Muscle layer of colon (tissue), 2 donors: ENCODE measurements around the gene CSNK1G2.

Source experiments
- H3K27ac ChIP-seq: one replicate; pipeline ENCODE4 v1.7.0; 2013; ENCODE audit warnings: low read depth, mild to moderate bottlenecking, low read length, moderate library complexity
- H3K27me3 ChIP-seq, 2 donors: one replicate each; pipeline ENCODE4 v1.7.0; 2013; ENCODE audit warnings: low read length in 2 of 2, mild to moderate bottlenecking in 2 of 2; ENCODE audit not compliant: insufficient read depth in 2 of 2, control insufficient read depth in 1 of 2
- H3K36me3 ChIP-seq: one replicate; pipeline ENCODE4 v1.7.0; 2013; ENCODE audit warnings: mild to moderate bottlenecking, low read length; ENCODE audit not compliant: insufficient read depth
- H3K4me1 ChIP-seq: one replicate; pipeline ENCODE4 v1.7.0; 2013; ENCODE audit warnings: mild to moderate bottlenecking, low read length; ENCODE audit not compliant: insufficient read depth
- H3K4me3 ChIP-seq, 2 donors: one replicate each; pipeline ENCODE4 v1.7.0; 2013; ENCODE audit warnings: low read length in 2 of 2, low read depth in 1 of 2, mild to moderate bottlenecking in 1 of 2, moderate library complexity in 1 of 2
- H3K9ac ChIP-seq: one replicate; pipeline ENCODE4 v1.7.0; 2013; ENCODE audit warnings: low read length
- H3K9me3 ChIP-seq: one replicate; pipeline ENCODE4 v1.7.0; 2013; ENCODE audit warnings: mild to moderate bottlenecking, low read length
- donor health status: abdominal sarcoma.
- donor health status: Adenocarcinoma of cecum.

The CSNK1G2 gene

DNA sequence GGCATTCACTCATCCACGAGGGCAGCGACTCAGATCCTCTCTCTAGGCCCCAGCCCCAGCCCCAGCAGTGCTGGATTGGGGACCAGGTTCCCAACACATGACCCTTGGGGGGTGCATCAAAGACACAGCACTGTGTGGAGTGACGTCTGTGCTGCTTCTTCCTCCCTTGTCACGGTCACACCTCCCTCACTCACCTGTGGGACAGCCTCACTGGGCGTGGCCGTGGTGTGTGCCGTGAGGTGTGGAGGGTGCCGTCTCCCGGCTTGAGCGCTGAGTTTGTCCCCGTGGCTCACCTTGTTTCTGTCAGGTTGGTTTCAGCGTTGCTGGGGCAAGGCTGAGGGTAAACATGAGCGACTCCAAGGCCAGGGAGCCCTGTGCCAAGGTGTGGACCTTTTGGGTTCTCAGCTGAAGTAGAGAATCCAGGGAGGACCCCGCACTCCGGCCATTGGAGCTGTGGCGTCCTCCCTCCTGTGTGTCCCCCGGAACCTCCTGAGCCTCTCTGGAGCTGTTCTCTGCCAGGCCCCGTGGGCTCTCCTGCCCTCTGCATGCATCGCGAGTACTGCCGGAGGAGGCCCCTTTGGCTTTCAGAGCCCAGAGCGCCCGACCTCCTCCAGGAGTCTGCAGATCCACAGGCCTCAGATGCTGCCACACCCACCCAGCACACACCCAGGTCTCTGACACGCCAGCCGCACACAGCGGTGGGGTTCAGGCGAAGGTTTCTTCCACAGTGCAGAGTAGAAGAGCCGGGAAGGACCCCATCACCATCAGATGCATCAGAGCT, 33.6 kb downstream of the CSNK1G2 start:
- Histone ChIP-seq H3K27me3 (no peaks in the 10 kb centered on the region), H3K4me3 (no peak overlapping the region), H3K9me3 (no peaks in the 10 kb centered on the region), H3K27ac (no peak overlapping the region), H3K9ac (no peak overlapping the region), H3K4me1 (no peaks in the 10 kb centered on the region), H3K36me3 (no peaks in the 10 kb centered on the region)

- Histone ChIP-seq H3K9me3 (no peaks in the 10 kb centered on the region), H3K4me3 (no peak overlapping the region), H3K9ac (no peak overlapping the region), H3K27ac (no peak overlapping the region), H3K36me3 (no peaks in the 10 kb centered on the region), H3K27me3 (no peaks in the 10 kb centered on the region), H3K4me1 (no peaks in the 10 kb centered on the region)
Measured at GRCh38 chr19:1975162-1975480, 34.1 kb downstream of the CSNK1G2 start.

- peaks cover 6% of the 10 kb centered on the region for H3K36me3 ChIP-seq
- no peak overlapping the region for H3K9ac ChIP-seq
Measured at GRCh38 chr19:1977120-1977519, 36.1 kb downstream of the CSNK1G2 start.

DNA sequence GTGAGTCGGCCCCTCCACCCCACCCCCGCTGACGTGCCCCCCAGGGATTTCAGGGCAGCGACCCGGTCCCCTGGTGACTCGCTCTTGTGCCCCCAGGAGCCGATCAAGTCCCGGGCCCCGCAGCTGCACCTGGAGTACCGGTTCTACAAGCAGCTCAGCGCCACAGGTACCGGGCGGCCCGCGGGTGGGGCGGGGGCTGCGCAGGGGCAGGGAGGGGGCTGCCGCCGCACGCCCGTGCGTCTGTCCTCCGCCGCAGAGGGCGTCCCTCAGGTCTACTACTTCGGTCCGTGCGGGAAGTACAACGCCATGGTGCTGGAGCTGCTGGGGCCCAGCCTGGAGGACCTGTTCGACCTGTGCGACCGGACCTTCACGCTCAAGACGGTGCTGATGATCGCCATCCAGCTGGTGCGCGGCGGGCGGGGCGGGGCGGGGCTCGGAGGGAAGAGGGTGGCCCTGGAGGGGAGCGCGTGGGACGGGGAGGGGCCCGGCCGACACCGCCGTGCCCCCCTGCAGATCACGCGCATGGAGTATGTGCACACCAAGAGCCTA, 37.4 kb downstream of the CSNK1G2 start:
- Histone ChIP-seq H3K9me3 (no peaks in the 10 kb centered on the region), H3K9ac (no peak overlapping the region), H3K36me3 (peaks cover 6% of the 10 kb centered on the region), H3K27ac (no peak overlapping the region), H3K4me1 (no peaks in the 10 kb centered on the region), H3K4me3 (no peak overlapping the region), H3K27me3 (no peaks in the 10 kb centered on the region)

More at GRCh38 chr19:1977120-1977519, 36.1 kb downstream of the CSNK1G2 start:
- H3K27ac ChIP-seq: no peak overlapping the region
- H3K4me1 ChIP-seq: no peaks in the 10 kb centered on the region
- no peaks in the 10 kb centered on the region for H3K27me3 ChIP-seq
- no peaks in the 10 kb centered on the region for H3K9me3 ChIP-seq
- no peak overlapping the region for H3K4me3 ChIP-seq

DNA sequence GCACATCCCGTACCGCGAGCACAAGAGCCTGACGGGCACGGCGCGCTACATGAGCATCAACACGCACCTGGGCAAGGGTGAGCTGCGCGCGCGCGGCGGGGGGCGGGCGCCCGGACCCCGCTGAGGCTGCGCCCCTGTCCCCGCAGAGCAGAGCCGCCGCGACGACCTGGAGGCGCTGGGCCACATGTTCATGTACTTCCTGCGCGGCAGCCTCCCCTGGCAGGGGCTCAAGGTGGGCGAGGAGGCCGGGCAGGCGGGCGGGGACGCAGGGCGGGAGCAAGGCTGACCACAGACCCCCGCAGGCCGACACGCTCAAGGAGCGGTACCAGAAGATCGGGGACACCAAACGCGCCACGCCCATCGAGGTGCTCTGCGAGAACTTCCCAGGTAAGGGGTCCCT, 38.0 kb downstream of the CSNK1G2 start:
- H3K4me3 ChIP-seq: no peak overlapping the region
- no peak overlapping the region for H3K9ac ChIP-seq
- no peaks in the 10 kb centered on the region for H3K4me1 ChIP-seq
- no peaks in the 10 kb centered on the region for H3K27me3 ChIP-seq
- no peak overlapping the region for H3K27ac ChIP-seq
- peaks cover 7% of the 10 kb centered on the region for H3K36me3 ChIP-seq
- no peaks in the 10 kb centered on the region for H3K9me3 ChIP-seq

DNA sequence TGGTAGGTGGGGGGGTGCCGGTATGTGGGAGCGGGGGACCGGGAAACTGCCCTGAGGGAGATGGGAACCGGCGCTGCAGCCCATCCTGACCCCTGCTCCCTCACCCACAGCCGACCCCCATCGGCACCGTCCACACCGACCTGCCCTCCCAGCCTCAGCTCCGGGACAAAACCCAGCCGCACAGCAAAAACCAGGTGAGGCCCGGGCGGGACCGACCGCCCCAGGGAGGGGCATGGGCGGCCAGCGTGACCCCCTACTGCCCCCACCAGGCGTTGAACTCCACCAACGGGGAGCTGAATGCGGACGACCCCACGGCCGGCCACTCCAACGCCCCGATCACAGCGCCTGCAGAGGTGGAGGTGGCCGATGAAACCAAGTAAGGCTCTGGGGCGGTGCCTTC, 38.7 kb downstream of the CSNK1G2 start:
- Histone ChIP-seq H3K9me3 (no peaks in the 10 kb centered on the region), H3K27me3 (no peaks in the 10 kb centered on the region), H3K36me3 (peaks cover 10% of the 10 kb centered on the region), H3K4me1 (no peaks in the 10 kb centered on the region), H3K4me3 (no peak overlapping the region), H3K9ac (no peak overlapping the region), H3K27ac (no peak overlapping the region)

GRCh38 chr19:1980091-1980808, 39.3 kb downstream of the CSNK1G2 start:
- Histone ChIP-seq H3K27ac (no peak overlapping the region), H3K4me3 (no peak overlapping the region), H3K9ac (no peak overlapping the region), H3K9me3 (no peaks in the 10 kb centered on the region), H3K4me1 (no peaks in the 10 kb centered on the region), H3K36me3 (peaks cover 10% of the 10 kb centered on the region), H3K27me3 (no peaks in the 10 kb centered on the region)

GRCh38 chr19:1980809-1981181, 39.8 kb downstream of the CSNK1G2 start:
- Histone ChIP-seq H3K36me3 (peaks cover 10% of the 10 kb centered on the region), H3K9ac (no peak overlapping the region)

GRCh38 chr19:1981253-1981652, 40.3 kb downstream of the CSNK1G2 start:
- no peaks in the 10 kb centered on the region for H3K27me3 ChIP-seq
- H3K9ac ChIP-seq: no peak overlapping the region
- H3K36me3 ChIP-seq: peaks cover 14% of the 10 kb centered on the region
- no peak overlapping the region for H3K27ac ChIP-seq
- H3K4me1 ChIP-seq: no peaks in the 10 kb centered on the region
- no peak overlapping the region for H3K4me3 ChIP-seq
- no peaks in the 10 kb centered on the region for H3K9me3 ChIP-seq

More at GRCh38 chr19:1980809-1981181, 39.8 kb downstream of the CSNK1G2 start:
- Histone ChIP-seq H3K4me3 (no peak overlapping the region), H3K9me3 (no peaks in the 10 kb centered on the region), H3K4me1 (no peaks in the 10 kb centered on the region), H3K27ac (no peak overlapping the region), H3K27me3 (no peaks in the 10 kb centered on the region)

DNA sequence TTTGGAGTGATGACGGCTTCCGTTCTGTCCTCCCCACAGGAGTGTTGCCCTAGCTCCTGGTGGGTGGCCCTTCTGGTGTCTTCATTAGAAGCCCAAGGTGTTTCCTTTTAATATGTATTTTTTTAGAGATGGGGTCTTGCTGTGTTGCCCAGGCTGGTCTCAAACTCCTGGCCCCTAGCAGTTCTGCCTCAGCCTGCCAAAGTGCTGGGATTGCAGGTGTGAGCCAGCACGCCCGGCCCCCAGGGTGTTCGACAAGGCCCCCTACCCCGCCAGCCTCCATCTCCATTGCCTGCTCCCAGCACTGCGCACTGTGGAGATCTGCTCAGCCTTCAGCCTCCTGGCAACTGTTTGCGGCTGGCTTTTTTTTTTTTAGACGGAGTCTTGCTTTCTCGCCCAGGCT, 43.4 kb downstream of the CSNK1G2 start:
- no peaks in the 10 kb centered on the region for H3K9me3 ChIP-seq
- no peak overlapping the region for H3K27ac ChIP-seq
- no peak overlapping the region for H3K9ac ChIP-seq
- H3K27me3 ChIP-seq: no peaks in the 10 kb centered on the region
- peaks cover 27% of the 10 kb centered on the region for H3K36me3 ChIP-seq
- no peak overlapping the region for H3K4me3 ChIP-seq
- no peaks in the 10 kb centered on the region for H3K4me1 ChIP-seq

DNA sequence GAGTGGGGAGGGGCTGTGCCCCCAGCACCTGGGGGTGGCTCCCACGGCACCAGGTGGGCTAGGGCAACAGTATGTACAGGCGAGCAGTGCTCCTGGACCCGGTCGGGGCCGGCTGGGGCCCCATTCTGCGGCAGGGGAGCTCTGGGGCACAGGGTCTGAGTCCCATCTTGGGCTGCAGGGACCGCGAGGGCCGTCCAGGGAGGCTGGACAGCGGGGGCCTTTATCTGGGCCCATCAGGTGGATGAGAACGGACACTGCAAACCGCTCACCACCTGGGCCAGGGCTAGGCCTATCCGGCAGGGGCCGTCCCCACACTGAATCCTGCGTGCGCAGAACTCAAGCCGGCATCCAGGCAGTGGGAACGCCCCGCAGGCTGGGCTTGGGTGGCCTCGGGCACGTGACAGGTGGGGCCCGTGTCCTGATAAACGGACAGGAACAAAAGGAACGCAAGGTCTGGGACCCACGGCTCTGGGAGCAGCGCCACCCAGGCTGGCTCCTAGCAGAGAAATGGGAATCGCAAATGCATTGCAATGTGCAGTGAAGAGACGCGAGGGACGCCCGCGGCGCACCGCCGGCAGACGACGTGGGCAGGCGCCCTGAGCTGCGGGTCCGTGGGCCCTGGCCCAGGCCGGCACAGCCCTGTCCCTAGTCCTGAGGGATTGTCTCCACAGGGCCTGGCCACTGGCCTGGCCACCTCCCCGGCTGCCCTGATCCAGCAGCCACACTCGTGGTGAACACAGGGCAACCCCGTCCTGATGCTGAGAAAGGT, 44.8 kb downstream of the CSNK1G2 start:
- Histone ChIP-seq H3K27ac (no peak overlapping the region), H3K9me3 (no peaks in the 10 kb centered on the region), H3K27me3 (no peaks in the 10 kb centered on the region), H3K36me3 (peaks cover 41% of the 10 kb centered on the region), H3K4me1 (no peaks in the 10 kb centered on the region), H3K9ac (no peak overlapping the region), H3K4me3 (no peak overlapping the region)
